B cell (primary cell): ENCODE measurements around the gene IL1RAP. TPM values are rescaled to one million over a fixed set of nuclear protein-coding genes. Genes with fewer than 3 reads are reported as not detected.

ENCODE experiments used
- ATAC-seq: fragments of 200-7000 bp; cut with Tn5 transposase; one replicate; pipeline ENCODE4 v1.10.0; 2021; ENCODE audit warnings: low read depth, mild to moderate bottlenecking, moderate number of reproducible peaks, moderate library complexity
- CTCF ChIA-PET: fragments of 350-600 bp; sonication (Branson Sonifier 250); formaldehyde crosslinking; loops from one replicate; lab custom pipeline; 2021; ENCODE audit warnings: antibody characterized with exemption, inconsistent platforms; lab: Charles Lee
- POLR2A ChIA-PET: fragments of 350-600 bp; sonication (Branson Sonifier 250); formaldehyde crosslinking; loops from one replicate; lab custom pipeline; 2021; ENCODE audit warnings: antibody characterized with exemption; lab: Charles Lee
- DNase-seq: peaks from one replicate; pipeline ENCODE4 v3.0.0; 2013
- H2AFZ ChIP-seq: 2 replicates; pipeline ENCODE4 v1.6.1; 2012; ENCODE audit warnings: mild to moderate bottlenecking, low read depth, low read length; ENCODE audit not compliant: insufficient read depth, poor library complexity, severe bottlenecking
- H3K27ac ChIP-seq, 2 donors: 1 replicate in 1 of 2; 2 replicates in 1 of 2; pipeline ENCODE4 v1.5.1; 2012 to 2013; ENCODE audit warnings: low read length in 2 of 2, mild to moderate bottlenecking in 2 of 2, moderate library complexity in 1 of 2
- H3K27me3 ChIP-seq, 4 experiments: fragments of 200-600 bp in 1 of 4; sonication (generic) in 1 of 4; replicated peaks in 1 of 4; 1 replicate in 2 of 4; 2 replicates in 2 of 4; pipeline versions ENCODE4 v1.6.1 to v1.7.0; 2013 to 2016; ENCODE audit warnings: low read length in 3 of 4, mild to moderate bottlenecking in 2 of 4, mixed read lengths in 1 of 4, moderate library complexity in 1 of 4; ENCODE audit not compliant: insufficient read depth in 4 of 4, control insufficient read depth in 3 of 4; ENCODE audit errors: control extremely low read depth in 1 of 4
- H3K36me3 ChIP-seq, 2 experiments: replicated peaks in 1 of 2; 1 replicate in 1 of 2; 2 replicates in 1 of 2; pipeline versions ENCODE4 v1.6.1 to v1.7.1; 2013; ENCODE audit warnings: low read length in 1 of 2; ENCODE audit not compliant: insufficient read depth in 2 of 2, control insufficient read depth in 1 of 2; ENCODE audit errors: control extremely low read depth in 1 of 2, extremely low read depth in 1 of 2
- H3K4me1 ChIP-seq, 2 donors: fragments of 200-600 bp in 1 of 2; sonication (generic) in 1 of 2; 1 replicate in 1 of 2; 2 replicates in 1 of 2; pipeline versions ENCODE4 v1.5.1 to v1.6.1; 2013 to 2017; ENCODE audit warnings: low read length in 2 of 2; ENCODE audit not compliant: control insufficient read depth in 2 of 2, insufficient read depth in 2 of 2
- H3K4me2 ChIP-seq: replicated peaks from 2 replicates; pipeline ENCODE3; 2012; ENCODE audit warnings: mild to moderate bottlenecking, low read depth, low read length; ENCODE audit not compliant: poor library complexity, severe bottlenecking
- H3K4me3 ChIP-seq, 5 experiments: fragments of 200-600 bp in 1 of 5; sonication (generic) in 1 of 5; 1 replicate in 3 of 5; 2 replicates in 2 of 5; pipeline versions ENCODE4 v1.5.1 to v1.7.0; 2011 to 2016; ENCODE audit warnings: low read length in 4 of 5, mild to moderate bottlenecking in 4 of 5, low read depth in 2 of 5, control low read depth in 1 of 5, moderate library complexity in 1 of 5; ENCODE audit not compliant: insufficient read depth in 1 of 5; ENCODE audit errors: control extremely low read depth in 1 of 5, extremely low read depth in 1 of 5
- H3K79me2 ChIP-seq: fragments of 200-600 bp; sonication (generic); one replicate; pipeline ENCODE4 v1.6.0; 2016; ENCODE audit warnings: low read length; ENCODE audit not compliant: control insufficient read depth, insufficient read depth
- H3K9ac ChIP-seq: fragments of 200-600 bp; sonication (generic); 2 replicates; pipeline ENCODE4 v1.6.1; 2017; ENCODE audit warnings: mild to moderate bottlenecking, low read length, moderate library complexity
- H3K9me3 ChIP-seq, 3 donors: one replicate each; pipeline versions ENCODE4 v1.6.1 to v1.7.1; 2013; ENCODE audit warnings: low read length in 2 of 3; ENCODE audit not compliant: control insufficient read depth in 2 of 3, insufficient read depth in 1 of 3; ENCODE audit errors: control extremely low read depth in 1 of 3
- H4K20me1 ChIP-seq: 2 replicates; pipeline ENCODE4 v1.6.0; 2012; ENCODE audit warnings: mild to moderate bottlenecking, low read length; ENCODE audit not compliant: insufficient read depth, control insufficient read depth, poor library complexity, severe bottlenecking
- H3K27ac Mint-ChIP-seq: one replicate; pipeline ENCODE4 v1.8.0; 2021; ENCODE audit warnings: mixed read lengths
- H3K27me3 Mint-ChIP-seq: one replicate; pipeline ENCODE4 v1.8.0; 2021; ENCODE audit warnings: mixed read lengths
- H3K4me1 Mint-ChIP-seq: one replicate; pipeline ENCODE4 v1.8.0; 2021; ENCODE audit warnings: mixed read lengths
- H3K4me3 Mint-ChIP-seq: one replicate; pipeline ENCODE4 v1.8.0; 2021; ENCODE audit warnings: mixed read lengths
- H3K9me3 Mint-ChIP-seq: one replicate; pipeline ENCODE4 v1.8.0; 2022; ENCODE audit warnings: mixed read lengths; ENCODE audit not compliant: insufficient read depth
- CTCF ChIP-seq: fragments of 200-600 bp; IDR thresholded peaks from one replicate; pipeline ENCODE4 v1.8.0; 2022; ENCODE audit warnings: antibody characterized with exemption, mild to moderate bottlenecking
- EZH2 ChIP-seq: IDR thresholded peaks from 2 replicates; pipeline ENCODE4 v1.6.1; 2012; ENCODE audit warnings: borderline replicate concordance, low read depth, mild to moderate bottlenecking, moderate library complexity, low read length; ENCODE audit not compliant: insufficient read depth, poor library complexity, severe bottlenecking
- intact Hi-C: fragments of 100-400 bp; cut with micrococcal nuclease; formaldehyde crosslinking; loops from one replicate; pipeline ENCODE4 v1.10.0; 2022
- polyA plus RNA-seq: library from polyadenylated mRNA; depleted of rRNA; stranded (reverse); fragments of >200 nt; gene quantifications from 2 replicates; pipeline ENCODE4 v1.2.3, GENCODE V29; 2012
- total RNA-seq, 2 donors: library from RNA; stranded (reverse); fragments of 120-200 nt in 1 of 2; gene quantifications; 1 replicate in 1 of 2; 2 replicates in 1 of 2; pipeline versions ENCODE4 v1.2.3 to v1.2.4, GENCODE V29; 2013 to 2022

IL1RAP gene
- total and polyA plus RNA-seq, 2 donors (not counting 1 experiment from before 2014, with no cell fraction given), result 2.3 to 11.5 TPM

- no peak for TF ChIP-seq EZH2
- TF ChIP-seq CTCF, result no peak
Measured at GRCh38 chr3:190494907-190495306, 19.0 kb upstream of the IL1RAP start.

DNA sequence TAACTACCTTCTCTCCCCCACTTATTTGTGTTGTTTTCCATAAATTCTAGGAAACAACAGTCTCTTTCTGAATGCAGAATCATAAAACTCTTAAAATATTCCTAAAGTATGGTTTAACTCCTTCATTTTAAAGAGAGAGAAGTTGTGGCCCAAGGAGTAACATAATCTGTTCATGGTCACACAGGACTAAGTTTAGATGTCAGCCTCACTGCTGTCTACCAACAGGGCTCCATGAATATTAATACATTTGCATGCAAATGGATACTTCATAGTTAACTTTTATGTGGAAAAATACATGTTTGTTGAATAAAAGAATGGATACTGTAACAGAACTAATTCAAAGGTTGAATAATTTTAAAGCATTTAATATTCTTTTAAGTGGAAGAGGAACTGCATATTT, 18.5 kb upstream of the IL1RAP start:
- no peak overlapping the region for H3K4me3 ChIP-seq
- H3K27me3 ChIP-seq, result peaks cover 0 to 10% (median 3%) of the 10 kb centered on the region in 4 experiments
- no peak overlapping the region for H2AFZ ChIP-seq
- ChIA-PET CTCF (no interaction called here), POLR2A (no interaction called here)
- H3K4me2 ChIP-seq, result no peak overlapping the region
- no peak overlapping the region for H3K27ac ChIP-seq
- no peak for DNase-seq
- no peak overlapping the region for H3K4me3 Mint-ChIP-seq
- TF ChIP-seq CTCF (no peak), EZH2 (no peak)
- H3K9me3 ChIP-seq, result no peaks in the 10 kb centered on the region
- no peak overlapping the region for H3K27ac Mint-ChIP-seq
- no peak overlapping the region for H3K9ac ChIP-seq
- no peaks in the 10 kb centered on the region for H3K36me3 ChIP-seq
- H3K4me1 Mint-ChIP-seq, result peaks cover 4% of the 10 kb centered on the region
- no peaks in the 10 kb centered on the region for H4K20me1 ChIP-seq
- intact Hi-C loops, result no loop called here
- no peaks in the 10 kb centered on the region for H3K9me3 Mint-ChIP-seq
- peaks cover 29% of the 10 kb centered on the region for H3K27me3 Mint-ChIP-seq
- H3K4me1 ChIP-seq, result no peaks in the 10 kb centered on the region
- no peaks in the 10 kb centered on the region for H3K79me2 ChIP-seq
- no peak for ATAC-seq

More at GRCh38 chr3:190494907-190495306, 19.0 kb upstream of the IL1RAP start:
- Histone ChIP-seq H3K27ac (no peak overlapping the region), H3K4me3 (no peak overlapping the region), H3K9me3 (no peaks in the 10 kb centered on the region), H2AFZ (no peak overlapping the region), H3K4me1 (no peaks in the 10 kb centered on the region), H3K4me2 (no peak overlapping the region), H3K9ac (no peak overlapping the region), H3K27me3 (peaks cover 0 to 10% (median 3%) of the 10 kb centered on the region in 4 experiments), H4K20me1 (no peaks in the 10 kb centered on the region), H3K36me3 (no peaks in the 10 kb centered on the region), H3K79me2 (no peaks in the 10 kb centered on the region)
- POLR2A ChIA-PET, result no interaction called here
- no peak for DNase-seq
- Mint-ChIP-seq H3K4me3 (no peak overlapping the region), H3K9me3 (no peaks in the 10 kb centered on the region), H3K27ac (no peak overlapping the region), H3K27me3 (peaks cover 32% of the 10 kb centered on the region), H3K4me1 (peaks cover 4% of the 10 kb centered on the region)
- intact Hi-C loops, result no loop called here
- CTCF ChIA-PET, result no interaction called here
- ATAC-seq, result no peak
